HepG2 (cell line): ENCODE measurements around the gene KAZN. TPM values are rescaled to one million over a fixed set of nuclear protein-coding genes. Genes with fewer than 3 reads are reported as not detected.

ENCODE experiments used
- ATAC-seq: fragments of 200-7000 bp; cut with Tn5 transposase; 3 replicates; pipeline ENCODE4 v1.9.1; 2020; ENCODE audit warnings: mild to moderate bottlenecking, moderate library complexity
- BruUV-seq: library from RNA; stranded (reverse); fragments of 400-500 nt; replicated peaks from 2 replicates; lab custom pipeline; 2021; lab: Mats Ljungman, UMichigan
- CTCF ChIA-PET: fragments of 300-600 bp; formaldehyde crosslinking; extraction: SDS; loops from one replicate; lab custom pipeline; 2021; ENCODE audit warnings: low total read pairs, inconsistent platforms, low intra/inter-chr PET ratio; lab: Yijun Ruan, JAX
- POLR2A ChIA-PET: fragments of 350-600 bp; sonication (Branson Sonifier 250); formaldehyde crosslinking; loops from one replicate; lab custom pipeline; 2020; ENCODE audit warnings: antibody characterized with exemption, inconsistent platforms; lab: Yijun Ruan, JAX
- DNase-seq: peaks from one replicate; pipeline ENCODE4 v3.0.0-alpha.2; 2015; ENCODE audit warnings: low spot score
- FAIRE-seq: peaks from 3 replicates; lab custom pipeline; 2011; peaks lifted over from hg19 to GRCh38; lab: Jason Lieb, UNC
- H2AFZ ChIP-seq: one replicate; pipeline ENCODE4 v1.6.1; 2011; ENCODE audit warnings: low read length, inconsistent platforms
- H3K27ac ChIP-seq: fragments of 300-600 bp; 3 replicates; pipeline ENCODE4 v1.8.0; 2011; ENCODE audit warnings: mixed run types, mild to moderate bottlenecking, mixed read lengths, low read length, inconsistent platforms; ENCODE audit not compliant: insufficient read depth; ENCODE audit errors: extremely low read length
- H3K27me3 ChIP-seq, 2 experiments: fragments of 200-600 bp in 1 of 2; 2 replicates in 1 of 2; 3 replicates in 1 of 2; pipeline versions ENCODE4 v1.6.0 to v1.8.0; 2011; ENCODE audit warnings: low read length in 2 of 2, mild to moderate bottlenecking in 2 of 2, moderate library complexity in 2 of 2, inconsistent platforms in 1 of 2; ENCODE audit not compliant: insufficient read depth in 2 of 2, control insufficient read depth in 1 of 2
- H3K36me3 ChIP-seq, 2 experiments: fragments of 200-600 bp in 1 of 2; replicated peaks in 1 of 2; 2 replicates in 1 of 2; 3 replicates in 1 of 2; pipeline versions ENCODE4 v1.5.1 to v1.8.0; 2011; ENCODE audit warnings: low read length in 2 of 2, inconsistent platforms in 1 of 2; ENCODE audit not compliant: insufficient read depth in 2 of 2, control insufficient read depth in 1 of 2
- H3K4me1 ChIP-seq: 2 replicates; pipeline ENCODE4 v1.5.1; 2012; ENCODE audit warnings: low read length, inconsistent platforms; ENCODE audit not compliant: insufficient read depth
- H3K4me2 ChIP-seq: 2 replicates; pipeline ENCODE4 v1.6.0; 2011; ENCODE audit warnings: low read depth, low read length, inconsistent platforms
- H3K4me3 ChIP-seq, 3 experiments: fragments of 200-600 bp in 1 of 3; sonication (generic), shearing (Covaris generic) in 1 of 3; replicated peaks in 1 of 3; 2 replicates each; pipeline ENCODE4 v1.5.1; 2011 to 2016; ENCODE audit warnings: low read length in 3 of 3, inconsistent platforms in 2 of 3, low read depth in 2 of 3, mild to moderate bottlenecking in 2 of 3, control low read depth in 1 of 3, mixed read lengths in 1 of 3; ENCODE audit not compliant: insufficient read depth in 1 of 3
- H3K79me2 ChIP-seq: one replicate; pipeline ENCODE4 v1.6.1; 2011; ENCODE audit warnings: low read length, inconsistent platforms; ENCODE audit not compliant: insufficient read depth
- H3K9ac ChIP-seq: 2 replicates; pipeline ENCODE4 v1.6.0; 2011; ENCODE audit warnings: mild to moderate bottlenecking, low read depth, low read length, inconsistent platforms; ENCODE audit not compliant: insufficient read depth
- H3K9me3 ChIP-seq: 2 replicates; pipeline ENCODE4 v1.5.1; 2012; ENCODE audit warnings: mild to moderate bottlenecking, low read length
- H4K20me1 ChIP-seq: 2 replicates; pipeline ENCODE4 v1.6.0; 2011; ENCODE audit warnings: inconsistent platforms, mild to moderate bottlenecking, low read length, moderate library complexity; ENCODE audit not compliant: insufficient read depth
- CEBPG ChIP-seq: IDR thresholded peaks from 2 replicates; pipeline ENCODE4 v1.6.1; 2016
- DPF2 ChIP-seq: sonication (generic); formaldehyde crosslinking; IDR thresholded peaks from 2 replicates; pipeline ENCODE4 v1.4.0; 2020; ENCODE audit warnings: mild to moderate bottlenecking, low read depth, missing genetic modification reagents, borderline replicate concordance
- E2F1 ChIP-seq: sonication (generic); formaldehyde crosslinking; IDR thresholded peaks from 2 replicates; pipeline ENCODE4 v1.5.0; 2020; ENCODE audit warnings: missing genetic modification reagents
- KMT2A ChIP-seq: sonication (generic); formaldehyde crosslinking; IDR thresholded peaks from 2 replicates; pipeline ENCODE4 v1.4.0; 2020; ENCODE audit warnings: missing genetic modification reagents
- LCORL ChIP-seq, 2 experiments: fragments of 450-650 bp in 1 of 2; sonication (generic) in 1 of 2; formaldehyde crosslinking in 1 of 2; IDR thresholded peaks; 2 replicates each; pipeline versions ENCODE4 v1.5.0 to v1.6.1; 2017 to 2020; ENCODE audit warnings: antibody characterized with exemption in 1 of 2, missing genetic modification reagents in 1 of 2
- MXD4 ChIP-seq: IDR thresholded peaks from 2 replicates; pipeline ENCODE4 v1.6.1; 2016; ENCODE audit warnings: mild to moderate bottlenecking, missing biosample characterization, missing genetic modification reagents
- RARG ChIP-seq: sonication (generic); formaldehyde crosslinking; IDR thresholded peaks from 2 replicates; pipeline ENCODE4 v1.4.0; 2020; ENCODE audit warnings: low read depth, mild to moderate bottlenecking, missing genetic modification reagents
- RCOR2 ChIP-seq: IDR thresholded peaks from 2 replicates; pipeline ENCODE4 v1.6.1; 2016; ENCODE audit warnings: missing biosample characterization, missing genetic modification reagents
- SALL1 ChIP-seq: sonication (generic); formaldehyde crosslinking; IDR thresholded peaks from 2 replicates; pipeline ENCODE4 v1.8.0; 2022; ENCODE audit warnings: mild to moderate bottlenecking, missing genetic modification reagents
- ZNF550 ChIP-seq: sonication (generic); formaldehyde crosslinking; IDR thresholded peaks from 2 replicates; pipeline ENCODE4 v1.4.0; 2020; ENCODE audit warnings: mild to moderate bottlenecking, missing genetic modification reagents, borderline replicate concordance
- ZNF589 ChIP-seq: sonication (generic); formaldehyde crosslinking; conservative IDR thresholded peaks from 2 replicates; pipeline ENCODE4 v1.8.0; 2022; ENCODE audit warnings: mild to moderate bottlenecking, moderate library complexity, missing genetic modification reagents
- WGBS: methylation state at CpG from one replicate; pipeline ENCODE4 v1.1.6; 2017; ENCODE audit warnings: low lambda C conversion rate; 5-methylcytosine and 5-hydroxymethylcytosine counted together
- in situ Hi-C: cut with HindIII; loops from 2 replicates; pipeline ENCODE4 v1.10.0; 2017; ENCODE audit warnings: low pct_unique_long_range_greater_than_20kb; ENCODE audit not compliant: extremely low pct_ligation_motif_present
- intact Hi-C: fragments of 100-400 bp; cut with micrococcal nuclease; formaldehyde crosslinking; loops from one replicate; pipeline ENCODE4 v1.10.0; 2022; ENCODE audit not compliant: unreplicated experiment
- polyA plus RNA-seq, 8 experiments: library from polyadenylated mRNA; depleted of rRNA in 3 of 8; stranded (reverse) in 7 of 8; unstranded in 1 of 8; fragments of >200 nt; fragmentation: Illumina TruSeq in 4 of 8; extraction: Trizol in 4 of 8; gene quantifications; 2 replicates each; pipeline versions ENCODE4 v1.2.1 to v1.2.3, GENCODE V29; 2011 to 2016; ENCODE audit warnings: low read depth in 4 of 8, missing spikeins in 1 of 8, mixed read lengths in 1 of 8; ENCODE audit not compliant: insufficient read depth in 1 of 8
- total RNA-seq, 5 experiments: library from RNA; depleted of rRNA; stranded (reverse); fragments of >200 nt; fragmentation: Illumina TruSeq; extraction: Trizol; gene quantifications; 2 replicates each; pipeline ENCODE4 v1.2.3, GENCODE V29; 2016; ENCODE audit warnings: low read depth in 1 of 5
- TF ChIP-seq, protein P1 (sequence below): sonication (generic); formaldehyde crosslinking; IDR thresholded peaks from 2 replicates; pipeline ENCODE4 v1.4.0; 2020; ENCODE audit warnings: missing genetic modification reagents

KAZN gene
- total and polyA plus RNA-seq, 2 of the 13 experiments (the other 11 are each of a cell fraction or from before 2014, with no cell fraction given): 10.4 to 13.5 TPM

GRCh38 chr1:14843525-14843924, 245.0 kb downstream of the KAZN start:
- POLR2A ChIA-PET: no interaction called here
- intact Hi-C loops (loop anchor here (1.0 kb wide), 1 partner anchor 35 kb away; no protein-coding TSS in a partner anchor), in situ Hi-C loops (no loop called here)
- CTCF ChIA-PET: no interaction called here
- BruUV-seq: no TSS peak
- Histone ChIP-seq H3K4me1 (no peaks in the 10 kb centered on the region), H3K4me3 (no peak overlapping the region), H2AFZ (no peak overlapping the region), H3K27ac (no peak overlapping the region), H3K27me3 (peaks cover 2 to 16% of the 10 kb centered on the region in 2 experiments; a peak in 3 of 5 replicates), H3K79me2 (no peaks in the 10 kb centered on the region), H3K4me2 (no peak overlapping the region), H4K20me1 (no peaks in the 10 kb centered on the region), H3K9ac (no peak overlapping the region), H3K9me3 (peaks cover 22% of the 10 kb centered on the region), H3K36me3 (no peaks in the 10 kb centered on the region)
- WGBS: 4% methylated on average over 5 of the region's 6 CpGs
- FAIRE-seq (no peak), ATAC-seq (no peak), DNase-seq (no peak)
- TF ChIP-seq RARG (CRISPR knock-in tag) (no peak), KMT2A (CRISPR knock-in tag) (no peak), DPF2 (CRISPR knock-in tag) (no peak), CEBPG (CRISPR knock-in tag) (no peak), ZNF550 (no peak), E2F1 (CRISPR knock-in tag) (no peak), ZNF589 (CRISPR knock-in tag) (no peak), MXD4 (no peak), LCORL (IDR thresholded peaks at IDR 0.05) (no peak), LCORL (CRISPR knock-in tag; IDR thresholded peaks at IDR 0.05) (no peak), RCOR2 (CRISPR knock-in tag) (no peak), SALL1 (no peak)
- TF ChIP-seq, protein P1, sequence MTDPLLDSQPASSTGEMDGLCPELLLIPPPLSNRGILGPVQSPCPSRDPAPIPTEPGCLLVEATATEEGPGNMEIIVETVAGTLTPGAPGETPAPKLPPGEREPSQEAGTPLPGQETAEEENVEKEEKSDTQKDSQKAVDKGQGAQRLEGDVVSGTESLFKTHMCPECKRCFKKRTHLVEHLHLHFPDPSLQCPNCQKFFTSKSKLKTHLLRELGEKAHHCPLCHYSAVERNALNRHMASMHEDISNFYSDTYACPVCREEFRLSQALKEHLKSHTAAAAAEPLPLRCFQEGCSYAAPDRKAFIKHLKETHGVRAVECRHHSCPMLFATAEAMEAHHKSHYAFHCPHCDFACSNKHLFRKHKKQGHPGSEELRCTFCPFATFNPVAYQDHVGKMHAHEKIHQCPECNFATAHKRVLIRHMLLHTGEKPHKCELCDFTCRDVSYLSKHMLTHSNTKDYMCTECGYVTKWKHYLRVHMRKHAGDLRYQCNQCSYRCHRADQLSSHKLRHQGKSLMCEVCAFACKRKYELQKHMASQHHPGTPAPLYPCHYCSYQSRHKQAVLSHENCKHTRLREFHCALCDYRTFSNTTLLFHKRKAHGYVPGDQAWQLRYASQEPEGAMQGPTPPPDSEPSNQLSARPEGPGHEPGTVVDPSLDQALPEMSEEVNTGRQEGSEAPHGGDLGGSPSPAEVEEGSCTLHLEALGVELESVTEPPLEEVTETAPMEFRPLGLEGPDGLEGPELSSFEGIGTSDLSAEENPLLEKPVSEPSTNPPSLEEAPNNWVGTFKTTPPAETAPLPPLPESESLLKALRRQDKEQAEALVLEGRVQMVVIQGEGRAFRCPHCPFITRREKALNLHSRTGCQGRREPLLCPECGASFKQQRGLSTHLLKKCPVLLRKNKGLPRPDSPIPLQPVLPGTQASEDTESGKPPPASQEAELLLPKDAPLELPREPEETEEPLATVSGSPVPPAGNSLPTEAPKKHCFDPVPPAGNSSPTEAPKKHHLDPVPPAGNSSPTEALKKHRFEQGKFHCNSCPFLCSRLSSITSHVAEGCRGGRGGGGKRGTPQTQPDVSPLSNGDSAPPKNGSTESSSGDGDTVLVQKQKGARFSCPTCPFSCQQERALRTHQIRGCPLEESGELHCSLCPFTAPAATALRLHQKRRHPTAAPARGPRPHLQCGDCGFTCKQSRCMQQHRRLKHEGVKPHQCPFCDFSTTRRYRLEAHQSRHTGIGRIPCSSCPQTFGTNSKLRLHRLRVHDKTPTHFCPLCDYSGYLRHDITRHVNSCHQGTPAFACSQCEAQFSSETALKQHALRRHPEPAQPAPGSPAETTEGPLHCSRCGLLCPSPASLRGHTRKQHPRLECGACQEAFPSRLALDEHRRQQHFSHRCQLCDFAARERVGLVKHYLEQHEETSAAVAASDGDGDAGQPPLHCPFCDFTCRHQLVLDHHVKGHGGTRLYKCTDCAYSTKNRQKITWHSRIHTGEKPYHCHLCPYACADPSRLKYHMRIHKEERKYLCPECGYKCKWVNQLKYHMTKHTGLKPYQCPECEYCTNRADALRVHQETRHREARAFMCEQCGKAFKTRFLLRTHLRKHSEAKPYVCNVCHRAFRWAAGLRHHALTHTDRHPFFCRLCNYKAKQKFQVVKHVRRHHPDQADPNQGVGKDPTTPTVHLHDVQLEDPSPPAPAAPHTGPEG (CRISPR knock-in tag): no peak
